NCI-H2196 treated with DMSO at 0.1 percent for 48 hours (cell line): ENCODE data around the gene SLC2A13.

Source experiments
- DNase-seq: peaks from one replicate; lab custom pipeline; 2025; ENCODE audit not compliant: unreplicated experiment; lab: John Stamatoyannopoulos, UW

SLC2A13 gene

DNA sequence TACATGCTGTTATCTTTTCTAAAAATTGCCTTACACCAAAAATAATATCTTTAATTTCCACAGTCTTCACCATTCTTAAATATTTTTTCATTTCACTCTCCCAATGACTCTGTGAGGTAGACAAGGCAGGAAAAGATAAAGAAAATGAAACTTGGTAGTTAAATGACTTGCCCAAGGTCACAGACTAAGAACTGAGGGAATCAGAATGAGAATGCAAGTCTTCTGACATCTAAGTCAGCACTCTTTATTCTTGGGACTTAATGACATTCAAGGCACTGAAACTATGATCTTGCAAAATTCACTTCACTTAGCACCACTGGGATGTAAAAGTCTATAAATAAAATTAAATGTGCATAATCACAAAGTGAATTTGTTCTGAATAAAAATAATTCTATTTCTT, 104.5 kb downstream of the SLC2A13 start:
- DNase-seq = no peak

DNA sequence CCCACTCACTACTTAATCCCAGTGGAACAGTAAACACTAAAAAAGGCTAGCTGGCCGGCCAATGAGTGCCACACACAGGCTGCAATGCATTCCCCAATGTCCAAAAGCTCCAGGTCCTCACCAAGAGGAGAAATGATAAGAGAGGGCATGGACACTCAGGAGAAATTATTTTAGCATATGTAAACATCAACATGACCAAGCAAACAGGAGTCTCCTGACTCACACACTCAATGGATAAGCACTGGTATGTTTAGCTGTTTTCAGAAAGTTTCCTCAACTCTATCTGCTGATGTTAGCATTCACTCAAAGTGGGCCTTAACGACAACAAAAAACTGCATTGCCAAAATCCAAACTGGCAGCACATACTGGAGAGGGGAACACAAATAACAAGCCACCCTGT, 105.0 kb downstream of the SLC2A13 start:
- no peak for DNase-seq

DNA sequence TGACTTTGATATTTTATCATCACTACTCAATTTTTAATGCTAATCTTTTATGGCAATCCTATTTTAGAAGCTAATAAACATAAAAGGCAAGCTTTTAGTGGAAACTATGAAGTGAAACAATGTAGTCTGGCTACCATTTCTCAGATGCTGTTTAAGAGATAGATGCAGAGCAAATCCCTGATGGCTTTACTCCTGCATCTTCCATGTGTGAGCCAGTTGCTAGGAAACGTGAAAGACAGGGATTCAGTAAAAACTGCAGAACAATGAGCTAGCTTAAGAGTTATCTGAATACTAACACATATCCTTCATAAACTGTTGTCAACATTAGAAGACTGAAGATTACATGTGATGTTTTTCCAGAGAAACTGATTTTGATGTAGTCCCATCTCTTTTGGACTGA, 112.6 kb downstream of the SLC2A13 start:
- no peak for DNase-seq

DNA sequence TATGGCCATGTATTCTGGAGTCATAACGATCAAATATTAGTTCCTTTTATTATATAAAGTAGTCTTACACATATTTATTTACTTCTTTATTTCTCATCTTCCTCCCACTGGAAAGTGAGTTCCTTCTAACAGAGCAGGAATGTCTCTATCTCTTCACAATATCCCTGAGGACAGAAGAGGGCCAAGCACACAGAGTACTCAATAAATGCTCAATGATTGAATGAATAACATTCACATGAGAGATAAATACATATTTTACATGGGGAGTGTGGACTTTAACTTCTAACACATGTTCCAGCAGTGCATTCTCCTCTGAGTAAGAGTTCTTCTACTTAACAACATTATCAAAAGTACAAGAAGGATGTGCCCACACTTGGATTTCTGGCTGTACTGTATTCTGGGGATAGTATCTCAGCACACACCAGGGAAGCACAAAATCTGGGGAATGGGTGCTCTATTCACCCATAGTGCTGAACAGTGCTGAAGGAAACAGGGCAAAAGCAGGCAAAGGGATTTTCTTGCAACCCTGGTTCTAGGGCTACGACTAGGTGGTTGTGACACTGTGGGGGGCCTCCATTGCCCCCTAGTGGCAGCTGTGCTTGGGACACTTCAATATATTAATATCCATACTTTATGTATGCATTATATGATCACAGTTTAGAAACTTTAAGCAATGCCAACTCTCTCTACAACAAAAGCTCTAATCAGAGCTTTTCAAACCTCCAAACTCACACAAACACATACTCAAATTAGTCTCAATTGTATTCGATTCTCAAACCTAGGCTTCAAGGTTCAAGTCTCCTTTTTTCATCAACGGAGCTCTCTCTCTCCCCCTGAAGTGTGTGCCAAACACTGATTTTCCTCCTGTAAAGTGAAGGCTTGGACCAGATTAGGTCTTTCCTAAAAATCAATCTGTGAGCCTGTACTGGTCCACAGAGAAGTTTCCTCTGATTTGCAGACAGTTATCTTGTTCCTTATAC, 115.5 kb downstream of the SLC2A13 start:
- no peak for DNase-seq

DNA sequence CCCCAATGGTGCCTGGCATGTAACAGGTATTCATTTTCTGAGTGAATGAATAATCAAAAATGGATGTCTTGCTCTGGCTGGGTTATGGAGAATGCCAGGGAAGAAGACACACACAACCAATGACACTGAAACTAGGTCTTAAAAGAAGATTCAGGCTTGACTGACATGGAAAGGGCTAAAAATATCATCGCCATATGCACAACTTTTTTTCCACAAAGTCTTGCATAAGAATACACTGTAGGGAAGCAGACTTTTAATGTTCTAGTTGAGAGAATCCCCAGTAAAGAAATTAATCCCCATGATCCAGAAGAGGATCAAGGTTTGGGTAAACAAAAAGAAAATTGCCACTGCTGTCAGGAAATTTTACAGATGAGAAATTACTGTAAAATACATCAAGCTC, 116.4 kb downstream of the SLC2A13 start:
- DNase-seq = no peak

DNA sequence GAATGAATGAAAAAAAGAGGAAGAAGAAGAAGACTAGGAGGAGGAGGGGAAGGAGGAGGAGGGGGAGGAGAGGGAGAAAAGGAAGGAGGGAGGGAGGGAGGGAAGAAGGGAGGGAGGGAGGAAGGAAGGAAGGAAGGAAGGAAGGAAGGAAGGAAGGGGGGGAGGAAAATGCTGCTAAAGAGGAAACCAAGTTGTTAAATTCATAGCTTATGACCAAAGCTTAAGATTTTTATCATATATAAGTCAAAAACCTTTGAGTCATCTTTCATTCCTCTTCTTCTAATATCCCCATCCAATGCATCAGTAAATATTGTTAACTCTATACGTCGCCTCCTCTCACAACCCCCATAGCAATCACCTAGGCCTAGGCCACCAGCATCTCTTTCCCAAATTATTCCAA, 117.3 kb downstream of the SLC2A13 start:
- no peak for DNase-seq

DNA sequence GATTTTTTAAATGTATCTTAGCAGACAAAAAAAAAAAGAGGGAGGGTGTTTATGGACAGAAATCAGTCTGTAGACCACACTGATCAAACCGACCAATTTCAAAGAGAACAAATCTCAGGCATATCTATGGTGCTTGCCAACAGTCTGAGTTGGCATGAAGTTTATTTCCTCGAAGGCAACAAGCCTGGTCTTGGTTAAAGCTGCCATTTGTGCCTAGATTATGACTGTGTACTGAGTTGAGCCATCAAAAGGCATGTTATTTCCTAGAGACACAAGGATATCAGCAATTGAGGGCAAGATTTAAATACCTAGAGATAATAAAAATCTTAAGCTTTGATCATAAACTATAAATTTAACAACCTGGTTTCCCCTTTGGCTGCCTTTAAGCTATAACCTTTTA, 119.2 kb downstream of the SLC2A13 start:
- no peak for DNase-seq

DNA sequence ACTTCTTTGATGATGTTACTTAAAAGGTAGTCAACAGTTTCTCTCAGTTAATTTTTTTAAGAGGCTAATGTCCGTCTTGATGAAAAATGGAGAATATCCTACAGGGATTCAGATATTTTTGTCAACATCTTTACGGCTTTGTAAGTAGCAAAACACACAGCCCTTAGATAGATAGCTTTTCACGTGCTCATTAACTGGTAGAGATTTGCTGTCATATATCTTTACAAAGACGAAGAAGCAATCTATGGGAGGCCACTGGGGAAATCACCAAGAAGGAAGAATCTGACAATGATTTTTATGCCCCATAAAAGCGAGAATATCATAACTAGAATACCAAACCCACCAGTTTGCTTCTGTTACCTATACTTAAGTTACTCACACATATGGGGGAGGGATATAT, 121.2 kb downstream of the SLC2A13 start:
- no peak for DNase-seq

DNA sequence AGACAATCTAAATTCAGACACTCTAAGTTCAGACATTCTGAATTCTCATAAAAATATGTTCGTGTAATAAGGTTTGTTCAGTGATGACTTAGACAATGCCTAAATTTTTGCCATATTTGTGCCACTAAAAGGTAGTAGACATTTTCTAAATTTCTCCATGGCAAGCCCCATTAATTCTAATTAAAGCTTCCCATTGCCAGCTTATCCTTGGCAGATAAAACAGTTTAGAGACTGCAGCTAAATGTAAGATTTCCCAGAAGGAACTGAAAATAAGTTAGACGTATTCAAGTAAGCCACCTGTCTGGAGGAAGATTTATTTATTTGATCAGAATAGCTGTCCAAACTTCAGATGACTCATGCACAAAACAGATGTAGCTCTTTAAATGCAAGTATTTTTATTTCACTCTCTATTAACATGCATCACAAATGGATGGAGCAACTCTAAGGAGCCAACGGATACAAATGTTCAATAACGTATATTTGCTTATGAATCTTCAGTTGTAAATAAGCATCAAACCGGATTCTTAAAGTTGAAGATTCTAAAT, 130.4 kb downstream of the SLC2A13 start:
- no peak for DNase-seq

DNA sequence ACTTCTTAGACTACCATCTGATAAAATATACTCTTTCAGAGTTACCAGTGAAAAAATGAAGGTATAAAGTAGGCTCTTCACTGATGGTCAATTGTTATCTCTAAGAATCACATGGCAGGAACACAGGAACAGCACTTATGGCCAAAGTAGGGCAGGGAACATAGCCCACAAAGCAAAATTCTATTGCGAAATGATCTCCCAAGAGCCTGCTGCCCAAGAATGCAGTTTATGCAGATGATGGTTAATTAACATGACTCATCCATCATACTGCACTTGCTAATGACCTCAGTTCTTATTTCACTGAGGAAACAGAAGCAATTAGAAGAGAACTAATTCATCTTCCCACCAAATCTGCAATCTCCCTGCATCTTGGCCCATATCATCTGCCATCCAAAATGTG, 133.8 kb downstream of the SLC2A13 start:
- DNase-seq = no peak

DNA sequence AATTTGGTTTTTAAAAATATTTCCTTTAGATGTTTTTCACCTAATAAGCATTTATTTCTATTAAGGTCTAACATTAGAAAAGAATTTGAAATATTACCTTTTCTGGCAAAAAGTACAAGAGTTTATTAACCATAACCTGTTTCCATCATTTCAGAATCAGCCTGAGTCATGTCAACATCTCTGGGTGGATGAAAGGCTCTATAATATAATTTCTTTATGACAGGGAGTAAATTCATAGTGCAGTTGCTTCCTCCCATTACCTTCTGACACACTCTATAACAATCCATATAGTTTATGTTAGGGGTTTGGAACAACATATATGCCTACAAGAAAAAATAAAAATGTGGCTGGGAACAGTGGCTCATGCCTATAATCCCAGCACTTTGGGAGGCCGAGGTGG, 134.5 kb downstream of the SLC2A13 start:
- no peak for DNase-seq

DNA sequence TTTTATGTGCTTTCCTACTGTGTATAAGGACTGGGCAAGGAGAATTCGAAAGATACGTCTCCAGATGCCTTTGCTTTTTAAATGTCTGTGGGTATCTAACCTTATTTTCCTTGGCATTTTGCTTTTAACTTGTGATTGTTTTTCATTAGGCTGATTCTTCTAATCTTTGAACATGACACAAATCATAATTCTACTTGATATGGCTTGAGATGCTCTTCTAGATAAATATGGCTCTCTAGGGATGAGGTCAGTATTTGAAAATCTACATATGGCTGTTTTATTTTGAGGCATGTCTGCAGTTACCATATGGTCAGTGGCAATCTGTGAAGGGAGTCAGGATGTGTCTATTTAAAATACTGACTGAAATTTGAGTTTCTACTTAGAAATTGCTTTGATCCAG, 139.2 kb downstream of the SLC2A13 start:
- no peak for DNase-seq

DNA sequence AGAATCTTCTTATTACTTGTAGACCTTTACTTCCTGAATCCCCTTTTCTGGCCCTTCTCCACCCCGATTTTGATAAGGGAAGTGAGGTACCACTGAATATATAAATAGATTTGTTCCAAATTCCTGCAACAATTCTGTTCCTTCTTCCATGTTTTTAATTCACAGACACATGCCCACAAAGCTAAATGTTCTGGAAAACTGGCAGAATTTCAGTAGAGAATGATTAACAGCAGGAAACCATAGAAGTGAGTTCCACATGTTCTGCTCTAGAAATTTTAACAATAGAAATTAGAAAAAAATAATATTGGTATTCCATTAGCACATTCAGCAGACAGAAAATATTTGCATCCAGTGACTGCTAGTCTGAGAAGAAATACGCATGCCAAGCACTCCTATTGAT, 139.6 kb downstream of the SLC2A13 start:
- DNase-seq = no peak

DNA sequence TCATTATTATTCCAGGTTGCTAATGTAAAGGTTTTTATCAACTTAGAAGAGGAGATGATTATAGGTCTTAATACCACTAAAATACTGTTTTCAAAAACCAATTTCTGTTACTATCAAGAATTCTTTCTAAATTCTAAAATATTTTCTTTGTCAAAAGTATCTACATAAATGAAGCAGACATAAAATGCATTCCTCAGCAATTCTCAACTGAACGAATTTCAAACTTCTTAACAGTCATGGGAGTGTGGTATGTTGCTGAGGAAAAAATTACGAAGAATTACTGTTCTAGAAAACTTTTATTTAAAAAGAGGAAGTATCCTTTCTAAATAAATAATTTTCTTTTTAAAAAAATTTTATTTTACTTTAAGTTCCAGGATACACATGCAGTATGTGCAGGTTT, 146.4 kb downstream of the SLC2A13 start:
- DNase-seq = no peak

DNA sequence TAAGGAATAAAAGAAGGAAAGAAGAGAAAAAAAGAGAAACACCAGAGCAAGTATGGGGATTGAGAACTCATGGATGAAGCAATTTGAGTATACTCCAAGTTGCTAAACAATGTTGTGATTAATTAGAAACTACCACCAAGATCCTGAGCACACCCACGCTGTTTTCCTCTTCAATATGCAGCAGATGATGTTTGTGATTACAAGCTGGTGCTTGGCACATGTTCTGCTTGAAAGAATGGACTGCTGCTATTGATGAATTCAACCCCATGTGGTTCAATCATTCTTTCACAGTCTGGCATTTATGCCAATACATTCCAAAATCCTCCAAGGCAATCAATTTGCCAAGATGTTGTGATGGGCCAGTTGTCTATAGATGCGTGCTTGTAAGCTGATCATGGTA, 146.8 kb downstream of the SLC2A13 start:
- DNase-seq = no peak

DNA sequence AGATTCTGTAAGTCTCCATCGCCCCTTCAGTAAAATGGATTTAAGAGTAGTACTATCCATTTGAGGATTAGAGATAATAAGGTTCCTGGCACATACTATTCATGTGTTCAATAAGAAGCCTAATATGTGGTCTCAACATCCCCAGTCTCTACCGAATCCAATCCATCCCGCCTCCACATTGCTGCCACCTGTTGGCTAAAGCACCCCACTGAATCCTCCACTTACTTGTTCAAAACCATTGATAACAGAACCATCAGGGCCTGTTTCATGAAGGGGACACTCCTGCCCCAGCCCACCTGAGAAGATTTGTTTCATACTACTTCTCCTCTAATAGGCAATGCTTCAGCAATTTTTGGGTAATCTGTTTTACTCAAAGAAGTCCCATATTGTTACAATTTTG, 147.5 kb downstream of the SLC2A13 start:
- DNase-seq = no peak

DNA sequence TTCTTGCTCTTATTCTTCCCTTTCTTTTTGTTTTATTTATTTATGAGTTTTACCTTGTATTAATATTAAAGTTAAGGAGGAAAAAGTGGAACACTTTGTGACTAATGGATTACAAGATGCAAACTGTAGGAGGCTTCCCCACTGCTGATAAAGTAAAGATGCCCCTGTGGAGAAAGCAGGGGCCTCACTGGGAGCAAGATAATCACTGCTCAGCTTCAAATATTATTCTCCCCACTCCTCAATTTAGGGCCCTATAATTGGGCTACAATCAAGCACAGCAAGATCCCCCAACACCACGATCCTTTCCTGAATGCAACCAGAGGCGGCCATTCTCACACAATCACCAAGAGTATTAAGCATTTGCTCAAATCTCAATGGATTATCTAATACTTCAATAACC, 149.2 kb downstream of the SLC2A13 start:
- no peak for DNase-seq

DNA sequence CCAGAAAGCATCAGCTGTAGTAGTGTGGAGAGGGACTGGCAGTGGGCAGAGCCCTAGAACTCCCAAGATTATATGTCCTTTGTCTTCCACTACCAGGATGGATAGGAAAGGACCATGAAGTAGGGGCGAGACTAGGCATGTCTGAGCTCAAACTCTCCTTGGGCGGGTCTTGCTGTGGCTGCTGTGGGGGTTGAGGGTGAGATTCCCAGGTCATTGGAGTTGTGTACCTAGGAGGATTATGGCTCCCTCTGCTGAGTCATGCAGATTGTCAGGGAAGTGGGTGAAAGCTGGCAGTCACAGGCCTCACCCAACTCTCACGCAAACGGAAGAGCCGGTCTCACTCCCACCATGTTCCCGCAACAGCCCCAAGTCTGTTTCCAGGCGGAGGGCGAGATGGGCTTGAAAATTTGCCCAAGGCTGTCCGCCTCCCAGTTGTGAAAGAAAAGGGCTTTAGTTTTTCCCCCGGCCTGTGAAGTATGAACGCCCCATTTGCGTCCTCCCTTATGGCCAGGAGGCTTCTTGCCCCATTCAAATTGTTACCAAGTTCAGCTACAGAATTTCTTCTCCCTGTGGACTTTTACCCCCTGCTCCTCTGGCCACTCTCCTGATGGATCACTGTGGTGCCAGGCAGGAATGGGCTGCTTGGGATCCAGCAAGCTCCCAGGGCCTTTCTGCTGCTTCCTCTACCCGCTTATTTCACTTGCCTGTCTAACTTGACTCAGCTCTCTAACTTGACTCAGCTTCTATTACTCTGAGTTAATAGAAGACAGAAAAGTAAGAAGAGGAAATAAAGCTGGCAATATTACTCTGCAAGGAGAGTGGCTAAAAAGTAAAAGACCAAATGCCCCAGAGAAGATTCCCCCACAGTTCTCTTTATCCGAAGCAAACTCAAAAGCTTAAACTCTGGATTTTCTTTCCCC, 159.3 kb downstream of the SLC2A13 start:
- DNase-seq = no peak

DNA sequence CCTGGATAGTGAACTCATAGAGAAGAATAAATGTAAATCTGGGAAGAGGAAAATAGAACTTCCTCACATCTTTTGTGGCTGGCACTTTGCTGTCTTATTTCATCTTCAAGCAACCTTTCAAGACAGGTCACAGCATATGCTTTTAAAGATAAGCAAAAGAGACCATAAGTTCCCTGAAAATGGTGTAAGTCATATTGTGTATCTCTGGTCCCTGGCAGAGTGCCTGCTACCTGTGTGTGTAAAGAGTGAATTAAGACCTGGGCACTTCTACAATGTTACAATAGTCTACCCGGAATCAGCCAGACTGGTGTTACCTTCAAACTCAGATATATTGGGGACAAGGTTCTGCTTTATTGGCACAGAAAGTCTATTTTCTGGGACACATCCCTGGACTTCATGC, 168.8 kb downstream of the SLC2A13 start:
- no peak for DNase-seq

DNA sequence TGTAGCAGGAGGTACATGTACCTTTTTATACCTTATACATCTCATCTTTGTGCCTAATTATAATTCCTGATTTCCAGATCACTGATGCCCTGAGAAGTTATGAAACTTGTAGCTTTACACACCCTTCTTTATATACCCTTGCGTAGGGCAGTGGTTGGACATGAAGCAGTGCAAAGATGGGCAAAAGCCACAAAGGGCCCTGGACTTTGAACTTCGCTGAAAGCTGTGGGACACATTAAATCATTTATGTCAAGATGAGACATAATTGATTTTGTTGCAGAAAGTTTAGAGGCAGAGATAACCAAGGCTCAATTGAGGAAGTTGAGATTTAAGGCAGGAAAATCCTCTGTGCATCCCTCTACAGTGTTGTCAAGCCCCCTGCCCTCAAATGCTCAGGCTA, 170.0 kb downstream of the SLC2A13 start:
- DNase-seq = no peak

DNA sequence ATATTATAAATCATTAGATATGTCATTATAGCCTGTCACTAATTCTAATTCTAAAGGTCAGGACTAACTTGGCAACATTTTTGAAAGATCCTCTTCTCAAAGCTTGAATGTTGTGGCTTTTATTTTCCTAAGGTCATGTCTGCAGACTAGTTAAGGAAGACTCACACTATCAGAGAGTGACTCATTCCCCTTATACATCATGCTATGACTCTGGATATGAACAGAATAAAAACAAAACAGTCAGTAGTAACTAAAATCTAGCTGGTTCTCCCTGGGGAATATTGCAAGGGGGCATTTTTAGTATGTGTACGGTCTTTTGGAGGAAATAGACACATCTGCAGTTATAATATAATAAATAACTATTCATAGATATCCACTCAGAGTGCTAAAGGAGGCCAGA, 170.6 kb downstream of the SLC2A13 start:
- DNase-seq = no peak

DNA sequence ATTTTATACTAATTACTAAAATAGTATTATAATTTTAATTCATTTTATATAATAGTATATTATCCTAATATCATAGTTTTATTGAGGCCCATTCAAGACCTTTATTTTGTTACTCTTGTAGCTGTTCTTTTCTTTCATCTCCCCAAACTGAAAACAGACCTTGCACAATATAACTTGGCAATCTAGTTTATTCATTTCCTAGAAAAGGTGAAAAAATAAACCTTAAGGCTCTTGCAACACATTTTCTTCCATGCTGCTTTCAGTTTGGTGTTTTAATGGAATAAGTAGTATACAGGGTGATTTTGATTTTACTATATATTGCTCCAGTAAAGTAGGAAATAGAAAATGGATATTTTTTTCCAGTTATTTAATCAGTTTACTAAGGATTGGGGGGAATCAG, 174.0 kb downstream of the SLC2A13 start:
- DNase-seq = no peak
